GM18520 (cell line): Measurements from ENCODE around the gene IL16.
"Not testable (repeated sequence)": the region's sequence is repeated elsewhere in the genome, so short reads cannot be mapped to it uniquely, and the experiment has no call there.

ENCODE experiments used
- ATAC-seq: cut with Tn5 transposase; IDR thresholded peaks from one replicate; pipeline ENCODE4 v1.9.1; 2021; ENCODE audit not compliant: unreplicated experiment

IL16 gene

DNA sequence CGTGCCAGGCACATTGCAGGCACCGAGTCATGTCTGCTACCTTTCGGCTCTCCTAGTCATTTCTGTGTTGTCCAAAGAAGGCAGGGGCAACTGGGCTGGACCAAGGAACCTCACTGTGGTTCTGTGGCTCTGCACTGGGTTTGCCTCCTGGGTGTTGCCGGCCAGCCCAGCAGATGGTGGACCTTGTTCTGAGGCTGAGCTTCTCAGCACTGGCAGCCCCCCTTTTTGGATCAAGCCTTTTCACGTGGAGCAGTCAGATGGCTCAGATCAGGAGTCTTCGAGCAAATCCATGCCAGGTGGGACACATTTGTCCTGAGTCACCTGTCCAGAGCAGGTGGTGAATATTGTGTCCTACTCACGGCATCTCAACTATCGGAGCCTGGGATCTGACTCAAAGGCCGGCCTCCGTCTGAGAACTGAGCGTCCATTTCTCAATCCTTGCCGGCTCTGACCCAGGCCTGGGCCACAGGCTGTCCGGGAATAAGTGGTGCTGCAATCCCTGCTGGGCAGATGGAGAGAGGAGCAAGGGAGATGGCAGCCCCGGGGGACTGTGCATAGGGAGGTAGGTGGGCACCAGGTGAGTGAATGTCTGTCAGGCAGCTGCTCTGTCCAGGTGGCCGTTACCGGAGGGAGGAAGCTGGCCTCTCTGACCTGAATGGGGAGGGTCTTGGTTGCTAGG lies at the start of gene IL16:
TSS of gene IL16 (plus strand) at position 304 of the 679 bp plus-strand sequence. CDS start 28,521 bp downstream, outside the sequence.
- ATAC-seq, result no peak

DNA sequence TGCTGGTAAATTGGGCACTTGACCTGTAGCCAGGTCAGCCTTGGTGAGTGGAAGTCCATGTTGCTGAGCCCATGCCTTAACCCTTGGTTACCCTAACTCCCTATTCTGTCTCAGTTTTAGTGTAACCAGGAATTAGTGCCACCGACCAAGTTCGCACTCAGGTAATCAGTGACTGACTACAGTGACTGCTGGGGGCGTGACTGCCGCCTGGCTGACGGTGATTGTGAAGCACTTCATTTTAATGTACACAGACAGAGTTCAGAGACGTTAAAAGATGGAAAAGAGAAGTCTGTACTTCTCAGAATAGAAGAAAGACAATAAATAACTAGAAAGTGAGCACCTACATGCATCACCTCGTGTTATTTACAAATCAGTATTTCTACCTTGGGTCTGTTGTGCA lies 45.3 kb upstream of the IL16 start:
- ATAC-seq, result no peak

DNA sequence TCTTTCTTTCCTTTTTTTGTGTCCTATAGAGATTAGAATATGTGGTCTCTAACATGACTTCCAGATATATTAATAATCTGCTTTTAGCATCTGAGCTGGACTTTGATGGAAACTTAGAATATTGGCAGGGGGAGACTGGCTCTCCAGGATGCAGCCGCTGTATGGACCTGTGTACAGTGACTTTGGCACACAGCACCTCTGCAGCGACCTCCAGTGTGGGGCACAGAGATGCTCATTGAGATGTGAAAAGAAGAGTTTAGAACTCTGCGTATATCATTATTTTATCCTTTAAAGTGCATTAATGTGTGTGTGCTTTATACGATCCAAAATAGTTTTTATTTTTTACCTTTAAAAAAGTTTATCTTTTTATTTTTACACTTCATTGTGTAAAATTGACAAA lies 44.3 kb upstream of the IL16 start:
- no peak for ATAC-seq

DNA sequence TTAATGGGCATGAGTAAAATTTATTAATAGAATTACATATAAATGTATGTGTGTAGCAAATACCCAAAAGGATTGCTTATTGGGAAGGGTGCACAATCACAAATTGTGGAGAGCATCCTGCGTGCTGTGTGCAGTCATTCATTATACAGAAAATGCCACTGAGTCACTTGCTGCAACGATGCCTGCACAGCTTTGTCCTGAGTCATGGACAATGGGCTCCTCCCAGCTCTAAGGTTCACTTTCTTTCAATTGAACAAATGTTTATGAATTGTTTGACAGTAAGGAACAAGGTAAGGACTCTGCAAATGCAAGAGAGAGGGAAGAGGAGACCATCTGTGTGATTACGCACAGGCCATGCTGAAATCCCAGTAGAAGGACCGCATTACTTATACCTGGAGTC lies 43.9 kb upstream of the IL16 start:
- ATAC-seq, result no peak

DNA sequence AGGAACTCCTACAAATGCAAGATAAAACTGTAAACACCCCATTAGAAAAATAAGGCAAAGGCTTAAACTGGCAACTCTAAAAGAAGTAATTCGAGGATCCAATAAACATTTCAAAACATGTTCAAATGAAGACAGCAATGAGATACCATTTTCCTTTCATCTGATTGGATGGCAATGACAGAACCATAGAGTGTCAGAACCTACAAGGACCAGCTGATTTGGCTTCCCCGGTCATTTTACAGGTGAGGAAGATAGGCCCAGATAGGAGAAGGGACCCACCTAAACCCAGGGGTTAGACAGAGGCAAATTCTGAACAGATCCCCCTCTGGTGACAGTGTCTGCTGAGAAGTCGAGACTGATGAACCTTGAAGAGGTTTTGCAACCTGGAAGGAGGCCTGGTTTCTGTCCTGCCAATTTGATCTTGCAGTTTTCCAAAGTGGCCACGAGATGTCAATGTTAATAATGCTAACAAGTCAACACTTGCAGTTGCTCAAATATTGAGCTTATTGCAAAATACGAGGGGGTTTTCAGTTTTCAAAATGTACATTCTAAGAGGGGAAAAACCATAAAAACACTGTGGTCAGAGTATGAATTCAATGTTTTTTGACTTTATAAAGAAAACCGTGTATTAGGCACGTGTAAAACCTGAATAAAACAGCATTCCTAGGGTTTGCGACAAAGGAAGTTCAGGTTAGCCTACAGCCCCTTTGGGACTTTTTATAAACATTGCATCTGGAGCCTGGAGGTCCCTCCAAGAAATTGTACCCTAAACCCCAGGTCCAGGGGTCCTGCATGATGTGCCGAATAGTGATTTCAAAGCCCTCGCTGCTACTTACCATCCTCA lies 41.1 kb upstream of the IL16 start:
- ATAC-seq, result no peak

GRCh38 chr15:81156324-81156723 lies 40.4 kb upstream of the IL16 start:
- ATAC-seq, result no peak

DNA sequence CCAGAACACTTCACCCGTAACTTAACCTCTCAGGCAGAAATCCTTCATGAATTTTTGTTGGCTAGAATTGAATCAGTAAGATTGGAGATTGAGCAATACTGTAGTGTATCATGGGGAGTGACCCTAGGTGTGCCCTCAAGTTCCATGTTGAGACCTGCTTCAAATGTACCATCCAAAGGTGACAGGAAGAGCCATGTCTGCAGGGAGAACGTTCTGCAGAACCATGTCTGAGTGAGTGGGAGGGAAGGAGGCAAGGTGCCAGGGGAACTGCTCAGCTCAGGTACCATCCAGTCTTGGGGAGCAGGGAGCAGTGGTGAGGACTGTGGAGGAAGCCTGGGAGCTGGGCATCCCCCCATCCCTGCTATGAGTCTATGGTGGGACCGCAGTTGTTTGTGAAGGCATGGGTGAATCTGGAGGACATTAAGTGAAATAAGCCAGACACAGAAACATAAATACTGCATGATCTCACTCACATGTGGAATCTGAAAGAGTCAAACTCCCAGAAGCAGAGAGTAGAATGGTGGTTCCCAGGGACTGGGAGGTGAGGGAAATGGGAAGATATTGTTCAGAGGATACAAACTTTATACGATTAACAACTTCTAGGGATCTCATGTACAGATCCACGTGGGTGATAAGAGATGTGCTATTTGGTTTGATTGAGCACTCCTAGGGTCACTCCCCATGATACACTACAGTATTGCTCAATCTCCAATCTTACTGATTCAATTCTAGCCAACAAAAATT lies 39.3 kb upstream of the IL16 start:
- ATAC-seq, result no peak

DNA sequence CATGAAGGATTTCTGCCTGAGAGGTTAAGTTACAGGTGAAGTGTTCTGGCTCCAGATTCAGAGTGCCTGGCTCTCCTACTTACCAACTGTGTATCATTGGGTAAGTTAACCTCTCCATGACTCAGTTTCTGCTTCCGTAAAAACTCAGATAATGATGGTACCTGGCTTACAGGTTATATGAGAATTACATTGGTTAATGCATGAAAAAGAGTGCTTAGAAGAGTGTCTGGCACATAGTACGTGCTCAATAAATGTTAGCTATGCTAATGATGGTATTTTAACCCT lies 38.8 kb upstream of the IL16 start:
- ATAC-seq, result no peak

DNA sequence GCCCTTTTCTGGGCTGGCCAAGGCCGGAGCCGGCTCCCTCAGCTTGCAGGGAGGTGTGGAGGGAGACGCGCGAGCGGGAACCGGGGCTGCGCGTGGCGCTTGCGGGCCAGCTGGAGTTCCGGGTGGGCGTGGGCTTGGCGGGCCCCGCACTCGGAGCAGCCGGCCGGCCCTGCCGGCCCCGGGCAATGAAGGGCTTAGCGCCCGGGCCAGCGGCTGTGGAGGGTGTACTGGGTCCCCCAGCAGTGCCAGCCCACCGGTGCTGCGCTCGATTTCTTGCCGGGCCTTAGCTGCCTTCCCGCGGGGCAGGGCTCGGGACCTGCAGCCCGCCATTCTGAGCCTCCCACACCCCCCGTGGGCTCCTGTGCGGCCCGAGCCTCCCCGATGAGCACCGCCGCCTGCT lies 38.1 kb upstream of the IL16 start:
- ATAC-seq, result not testable (repeated sequence)

DNA sequence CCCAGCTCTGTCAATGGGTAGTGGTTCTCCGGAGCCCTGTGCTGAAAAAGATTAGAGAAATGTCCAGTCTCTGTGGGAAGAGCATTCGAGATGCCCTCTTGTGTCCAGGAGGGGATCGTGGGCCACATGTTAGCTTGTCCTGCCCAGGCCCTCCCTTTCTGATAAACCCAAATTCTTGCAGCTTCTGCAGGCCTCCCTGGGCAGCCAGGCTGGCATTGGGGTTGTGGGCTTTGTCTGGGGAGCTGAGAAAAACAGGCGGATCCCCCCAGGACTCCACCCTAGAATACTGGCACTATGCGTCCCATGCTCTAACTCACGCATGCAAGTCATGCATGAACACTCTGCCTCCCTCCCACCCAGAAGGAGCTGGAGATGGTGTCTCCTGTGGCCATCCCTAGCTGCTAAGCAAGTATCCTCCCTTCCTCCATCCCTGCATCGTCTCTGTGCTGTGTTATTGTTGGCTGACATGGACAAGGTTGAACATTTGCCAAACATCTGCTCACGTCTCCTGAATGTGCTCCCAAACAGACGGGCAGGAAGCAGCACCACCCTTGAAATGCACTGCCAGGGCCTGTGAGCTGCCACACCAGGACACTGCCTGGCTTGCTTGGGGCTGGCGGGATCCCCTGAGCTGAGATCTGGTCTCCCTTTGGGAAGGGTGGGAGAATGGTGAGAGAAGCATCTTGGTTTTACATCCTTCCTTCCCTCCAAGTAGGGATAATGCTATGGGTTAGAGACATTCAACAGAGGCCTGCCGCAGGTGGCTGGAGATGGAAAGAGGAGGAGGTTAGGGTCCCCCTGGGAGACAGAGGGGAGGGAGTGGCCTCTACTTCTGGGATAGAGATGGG lies 36.1 kb upstream of the IL16 start:
- ATAC-seq, result no peak

DNA sequence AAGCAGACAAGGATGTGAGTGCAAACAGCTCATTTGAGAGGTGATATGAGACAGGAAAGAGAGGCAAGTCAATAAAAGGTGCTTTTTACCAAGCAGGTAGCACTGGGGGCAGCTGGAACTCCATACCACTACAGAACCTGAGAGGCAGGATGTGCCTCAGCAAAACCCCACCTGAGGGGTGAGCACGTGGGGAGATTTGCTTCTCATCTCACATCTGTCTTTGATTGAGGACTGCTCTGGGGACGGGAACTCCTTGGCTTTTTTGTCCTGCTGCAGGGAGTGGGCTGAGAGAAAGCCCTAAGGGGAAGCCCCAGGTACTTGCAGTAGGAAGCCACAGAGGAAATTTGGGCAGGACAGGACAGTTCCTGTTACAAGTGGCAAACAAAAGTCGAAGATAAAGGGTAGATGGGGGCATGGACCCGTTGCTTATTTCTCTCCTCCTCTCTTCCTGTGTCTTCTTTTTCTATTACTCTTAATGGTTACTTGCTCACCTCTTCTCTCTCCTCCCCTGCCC lies 35.5 kb upstream of the IL16 start:
- ATAC-seq, result no peak

GRCh38 chr15:81161851-81162250 lies 34.8 kb upstream of the IL16 start:
- ATAC-seq, result no peak

- ATAC-seq, result no peak
These were observed 32.5 kb upstream of the IL16 start for GRCh38 chr15:81163961-81164800.

- ATAC-seq, result no peak
These were observed 31.1 kb upstream of the IL16 start for GRCh38 chr15:81165535-81165934.

GRCh38 chr15:81166636-81167305 lies 29.9 kb upstream of the IL16 start:
- ATAC-seq, result no peak

DNA sequence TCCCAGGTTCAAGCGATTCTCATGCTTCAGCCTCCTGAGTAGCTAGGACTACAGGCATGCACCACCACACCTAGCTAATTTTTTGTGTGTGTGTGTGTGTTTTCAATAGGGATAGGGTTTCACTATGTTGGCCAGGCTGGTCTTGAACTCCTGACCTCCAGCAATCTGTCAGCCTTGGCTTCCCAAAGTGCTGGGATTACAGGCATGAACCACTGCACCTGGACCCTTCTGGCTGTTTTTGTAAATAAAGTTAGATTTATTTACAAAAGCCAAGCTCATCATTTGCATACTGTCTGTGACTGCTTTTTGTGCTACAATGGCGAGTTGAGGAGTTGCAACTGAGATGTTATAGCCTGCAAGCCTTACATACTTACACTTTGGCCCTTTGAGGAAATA lies 28.6 kb upstream of the IL16 start:
- no peak for ATAC-seq

- ATAC-seq, result no peak
These were observed 28.0 kb upstream of the IL16 start for GRCh38 chr15:81168644-81169043.

DNA sequence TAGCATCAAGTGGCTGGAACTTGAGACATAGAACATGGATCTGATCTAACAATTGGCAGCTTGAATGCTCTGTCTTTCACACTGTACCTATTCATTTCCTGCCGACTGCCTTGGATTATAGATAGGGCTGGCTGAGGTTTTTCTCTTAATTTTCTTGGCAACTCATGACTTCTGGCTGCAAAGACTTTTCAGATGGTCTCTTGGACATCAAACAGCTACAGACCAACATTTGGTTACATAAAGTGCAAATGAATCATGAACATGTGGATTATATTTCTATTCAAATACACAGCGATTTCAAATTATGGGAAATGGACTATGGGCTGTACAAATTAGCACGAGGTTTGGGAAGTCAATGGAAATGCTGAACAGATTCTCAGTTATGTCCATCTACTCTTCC lies 26.2 kb upstream of the IL16 start:
- no peak for ATAC-seq

GRCh38 chr15:81171286-81171685 lies 25.4 kb upstream of the IL16 start:
- ATAC-seq, result no peak
